ACC112 (cell line): Measurements from ENCODE around the gene NFAT5.

ENCODE experiments used
- H2AFZ ChIP-seq: fragments of 200-600 bp; sonication (generic); one replicate; pipeline ENCODE4 v1.6.0; 2017; ENCODE audit warnings: antibody characterized with exemption, low read length; ENCODE audit not compliant: unreplicated experiment
- H3K27ac ChIP-seq: fragments of 200-600 bp; sonication (generic); 2 replicates; pipeline ENCODE4 v1.5.1; 2014; ENCODE audit warnings: low read depth, mild to moderate bottlenecking, antibody characterized with exemption, low read length, moderate library complexity
- H3K27me3 ChIP-seq: fragments of 200-600 bp; sonication (generic); 2 replicates; pipeline ENCODE4 v1.6.1; 2014; ENCODE audit warnings: mild to moderate bottlenecking, antibody characterized with exemption, low read length, moderate library complexity, mixed read lengths; ENCODE audit not compliant: insufficient read depth
- H3K36me3 ChIP-seq: fragments of 200-600 bp; sonication (generic); 2 replicates; pipeline ENCODE4 v1.6.1; 2016; ENCODE audit warnings: mild to moderate bottlenecking, antibody characterized with exemption, low read length, moderate library complexity, mixed read lengths; ENCODE audit not compliant: insufficient read depth
- H3K4me1 ChIP-seq: fragments of 200-600 bp; sonication (generic); one replicate; pipeline ENCODE4 v1.6.1; 2016; ENCODE audit warnings: low read length, mixed read lengths; ENCODE audit not compliant: insufficient read depth, unreplicated experiment, control insufficient read depth
- H3K4me3 ChIP-seq: fragments of 200-600 bp; sonication (generic); 2 replicates; pipeline ENCODE4 v1.5.1; 2014; ENCODE audit warnings: mild to moderate bottlenecking, low read depth, low read length
- H3K79me2 ChIP-seq: fragments of 200-600 bp; sonication (generic); one replicate; pipeline ENCODE4 v1.6.0; 2016; ENCODE audit warnings: low read length; ENCODE audit not compliant: control insufficient read depth, unreplicated experiment, insufficient read depth

NFAT5 gene

DNA sequence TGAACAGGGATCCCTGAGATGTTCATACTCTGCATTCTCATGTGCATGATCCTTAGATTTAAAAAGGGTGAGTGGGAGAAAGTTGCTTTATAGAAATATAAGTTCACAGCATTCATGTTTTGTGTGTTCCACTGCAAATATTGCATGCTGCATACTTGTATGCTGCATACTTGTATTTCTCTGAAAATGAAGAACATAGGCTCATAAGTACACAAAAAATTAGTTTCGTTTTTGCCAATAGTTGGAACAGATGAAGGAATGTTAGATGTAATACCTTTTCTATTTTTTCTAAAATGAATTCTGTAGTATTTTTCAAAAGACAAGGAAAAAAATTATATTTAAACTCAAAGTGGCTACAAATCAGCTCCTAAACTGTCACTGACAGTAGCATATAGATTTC lies 79.0 kb downstream of the NFAT5 start:
- H3K36me3 ChIP-seq = peaks cover 22% of the 10 kb centered on the region
- no peaks in the 10 kb centered on the region for H3K27me3 ChIP-seq
- no peak overlapping the region for H2AFZ ChIP-seq
- no peak overlapping the region for H3K4me3 ChIP-seq
- no peak overlapping the region for H3K27ac ChIP-seq
- H3K79me2 ChIP-seq = peaks cover 14% of the 10 kb centered on the region
- peaks cover 4% of the 10 kb centered on the region for H3K4me1 ChIP-seq

GRCh38 chr16:69647020-69647419 lies 81.3 kb downstream of the NFAT5 start:
- Histone ChIP-seq H3K27ac (no peak overlapping the region), H3K4me3 (no peak overlapping the region), H3K27me3 (no peaks in the 10 kb centered on the region), H3K36me3 (peaks cover 34% of the 10 kb centered on the region), H2AFZ (no peak overlapping the region), H3K79me2 (peaks cover 10% of the 10 kb centered on the region), H3K4me1 (peaks cover 4% of the 10 kb centered on the region)

DNA sequence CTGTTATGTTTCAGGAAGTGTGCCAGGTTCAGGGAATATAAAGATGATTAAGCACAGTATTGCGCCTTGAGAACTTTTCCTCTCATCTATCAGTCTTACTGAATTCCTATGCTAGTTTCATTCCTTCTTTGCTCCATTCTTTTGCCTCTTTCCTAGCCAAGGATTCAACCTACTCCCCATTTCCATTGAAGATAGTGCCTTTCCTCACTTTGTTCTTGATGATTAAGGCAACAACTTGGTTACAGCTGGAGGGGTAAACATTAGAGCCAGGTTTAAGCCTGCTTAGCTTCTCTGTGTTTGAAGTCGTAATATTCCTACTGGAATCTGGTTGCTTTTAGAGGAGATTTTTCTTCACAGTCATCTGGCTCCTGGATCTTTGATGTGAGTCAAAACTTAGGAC lies 85.5 kb downstream of the NFAT5 start:
- H3K27ac ChIP-seq = no peak overlapping the region
- no peaks in the 10 kb centered on the region for H3K79me2 ChIP-seq
- H3K27me3 ChIP-seq = no peaks in the 10 kb centered on the region
- H2AFZ ChIP-seq = no peak overlapping the region
- peaks cover 57% of the 10 kb centered on the region for H3K36me3 ChIP-seq
- H3K4me1 ChIP-seq = no peaks in the 10 kb centered on the region
- no peak overlapping the region for H3K4me3 ChIP-seq

- no peak overlapping the region for H2AFZ ChIP-seq
- H3K4me1 ChIP-seq = no peaks in the 10 kb centered on the region
- no peak overlapping the region for H3K4me3 ChIP-seq
- H3K27me3 ChIP-seq = no peaks in the 10 kb centered on the region
- H3K27ac ChIP-seq = no peak overlapping the region
- H3K36me3 ChIP-seq = peaks cover 38% of the 10 kb centered on the region
- H3K79me2 ChIP-seq = no peaks in the 10 kb centered on the region
Measured at GRCh38 chr16:69654280-69654931, 88.6 kb downstream of the NFAT5 start.

GRCh38 chr16:69660166-69660565 lies 94.4 kb downstream of the NFAT5 start:
- H3K27ac ChIP-seq = no peak overlapping the region
- no peaks in the 10 kb centered on the region for H3K79me2 ChIP-seq
- no peak overlapping the region for H2AFZ ChIP-seq
- peaks cover 34% of the 10 kb centered on the region for H3K36me3 ChIP-seq
- no peak overlapping the region for H3K4me3 ChIP-seq
- H3K27me3 ChIP-seq = no peaks in the 10 kb centered on the region
- H3K4me1 ChIP-seq = no peaks in the 10 kb centered on the region

DNA sequence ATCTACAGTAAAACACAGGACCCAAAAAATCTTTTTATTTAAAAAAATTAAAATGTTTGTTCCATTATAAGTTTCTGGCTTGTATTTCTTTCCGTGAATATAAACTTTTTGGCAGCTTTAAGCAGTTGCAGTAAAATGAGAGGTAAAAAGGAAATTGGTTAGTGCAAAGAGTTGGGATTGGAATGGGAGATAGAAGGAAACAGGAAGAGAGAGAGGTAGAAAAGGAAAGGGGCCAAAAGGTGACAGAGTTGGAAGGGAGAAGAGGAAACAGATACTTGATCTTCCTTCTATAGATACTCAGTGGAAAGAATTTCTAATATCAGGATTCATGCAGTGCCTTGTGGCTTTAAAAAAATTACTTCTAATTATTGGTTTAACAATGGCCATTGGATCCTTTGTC lies 97.1 kb downstream of the NFAT5 start:
- Histone ChIP-seq H3K79me2 (no peaks in the 10 kb centered on the region), H3K36me3 (peaks cover 29% of the 10 kb centered on the region), H3K27me3 (no peaks in the 10 kb centered on the region), H3K4me1 (no peaks in the 10 kb centered on the region), H2AFZ (no peak overlapping the region), H3K27ac (no peak overlapping the region), H3K4me3 (no peak overlapping the region)

- H3K27ac ChIP-seq = no peak overlapping the region
- H3K27me3 ChIP-seq = no peaks in the 10 kb centered on the region
- no peaks in the 10 kb centered on the region for H3K4me1 ChIP-seq
- peaks cover 30% of the 10 kb centered on the region for H3K36me3 ChIP-seq
- no peak overlapping the region for H3K4me3 ChIP-seq
- H3K79me2 ChIP-seq = no peaks in the 10 kb centered on the region
- no peak overlapping the region for H2AFZ ChIP-seq
Measured at GRCh38 chr16:69663846-69664245, 98.1 kb downstream of the NFAT5 start.

DNA sequence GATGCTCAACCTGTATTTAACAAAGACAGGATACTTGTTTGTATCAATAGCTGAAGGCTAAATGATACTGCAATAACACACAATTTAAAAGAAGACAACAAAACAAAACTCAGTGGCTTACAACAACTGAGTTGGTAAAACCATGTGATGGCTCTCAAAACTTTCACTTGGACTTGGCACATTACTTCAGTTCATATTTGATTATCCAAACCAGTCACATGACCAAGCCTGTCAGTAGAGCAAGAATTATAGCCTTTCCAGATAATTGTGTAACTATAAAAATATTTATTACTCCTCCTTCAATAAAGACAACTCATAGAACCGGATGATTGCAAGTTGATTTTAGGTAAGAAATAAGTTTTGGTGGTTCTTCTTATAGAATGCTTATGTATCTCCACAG lies 103.8 kb downstream of the NFAT5 start:
- no peak overlapping the region for H2AFZ ChIP-seq
- H3K4me1 ChIP-seq = no peaks in the 10 kb centered on the region
- no peak overlapping the region for H3K4me3 ChIP-seq
- H3K36me3 ChIP-seq = peaks cover 25% of the 10 kb centered on the region
- no peaks in the 10 kb centered on the region for H3K27me3 ChIP-seq
- no peaks in the 10 kb centered on the region for H3K79me2 ChIP-seq
- no peak overlapping the region for H3K27ac ChIP-seq

DNA sequence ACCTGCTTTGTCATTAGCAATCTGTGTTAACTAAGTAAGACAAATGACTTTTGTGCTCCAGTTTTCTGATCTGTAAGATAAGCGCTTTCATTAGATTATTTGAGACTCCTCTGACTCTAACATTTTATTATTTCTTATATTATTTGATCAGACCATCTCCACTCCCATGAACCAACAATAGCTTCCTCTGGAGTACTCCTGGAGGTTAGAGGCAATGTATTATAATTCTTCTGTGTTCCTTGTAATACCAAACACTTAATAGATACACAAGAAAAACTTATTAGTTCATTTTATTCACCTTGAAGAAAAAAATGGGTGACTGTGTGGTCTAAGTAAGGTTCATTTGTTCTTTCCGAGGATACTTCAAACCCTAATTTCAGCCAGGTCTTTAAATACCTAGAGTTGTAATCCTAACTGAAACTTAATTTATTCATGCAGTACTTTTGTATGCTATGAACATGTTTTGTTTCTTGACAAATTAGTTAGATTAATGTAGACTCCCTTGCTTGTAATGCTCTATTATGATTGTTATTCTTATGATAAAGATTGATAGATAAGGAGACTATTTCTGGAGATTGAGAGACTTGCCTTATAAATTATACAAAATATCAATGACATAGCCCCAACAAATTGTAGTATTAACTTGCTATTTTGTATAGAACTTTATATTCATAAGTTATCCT lies 106.7 kb downstream of the NFAT5 start:
- Histone ChIP-seq H3K4me3 (no peak overlapping the region), H3K4me1 (no peaks in the 10 kb centered on the region), H3K27ac (no peak overlapping the region), H2AFZ (no peak overlapping the region), H3K79me2 (no peaks in the 10 kb centered on the region), H3K36me3 (peaks cover 35% of the 10 kb centered on the region), H3K27me3 (no peaks in the 10 kb centered on the region)

- Histone ChIP-seq H3K4me3 (no peak overlapping the region), H3K36me3 (peaks cover 37% of the 10 kb centered on the region), H3K4me1 (no peaks in the 10 kb centered on the region), H3K79me2 (no peaks in the 10 kb centered on the region), H2AFZ (no peak overlapping the region), H3K27me3 (no peaks in the 10 kb centered on the region), H3K27ac (no peak overlapping the region)
Measured at GRCh38 chr16:69672998-69673713, 107.4 kb downstream of the NFAT5 start.

- Histone ChIP-seq H3K4me3 (no peak overlapping the region), H3K79me2 (no peaks in the 10 kb centered on the region), H3K27ac (no peak overlapping the region), H3K4me1 (no peaks in the 10 kb centered on the region), H3K27me3 (no peaks in the 10 kb centered on the region), H3K36me3 (peaks cover 23% of the 10 kb centered on the region), H2AFZ (no peak overlapping the region)
Measured at GRCh38 chr16:69680358-69680757, 114.6 kb downstream of the NFAT5 start.
